ENCODE data around the gene CSMD2. TPM values are rescaled to one million over a fixed set of nuclear protein-coding genes. Genes with fewer than 3 reads are reported as not detected.

Gene CSMD2
- total and polyA plus RNA-seq, 2 of the 8 experiments (the other 6 are each of a cell fraction or from before 2014, with no cell fraction given) = 7.0 to 14.7 TPM

DNA sequence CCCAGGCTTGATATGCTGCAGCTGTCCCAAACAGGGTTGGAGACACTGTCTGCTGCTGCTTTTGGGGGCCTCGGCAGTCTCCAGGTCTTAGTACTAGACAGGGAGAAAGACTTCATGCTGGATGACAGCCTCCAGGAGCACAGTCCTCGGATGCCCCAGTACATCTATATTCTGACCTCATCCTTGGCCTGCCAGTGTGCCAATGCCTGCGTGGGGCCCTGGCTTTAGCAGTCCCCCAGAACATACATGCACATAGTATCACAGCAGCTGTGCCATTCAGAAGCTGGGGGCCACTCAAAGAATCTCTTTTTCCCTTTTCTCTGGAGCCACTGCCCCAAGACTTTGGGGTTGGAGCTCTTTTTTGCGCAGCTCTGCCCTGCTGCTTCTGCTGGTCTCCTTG lies 697.0 kb downstream of the CSMD2 start:
- no peak overlapping the region for H3K27ac ChIP-seq (ENCODE audit: low read depth, low read length)
- H2BK120ac ChIP-seq (replicated peaks; ENCODE audit: low read depth, low read length) = no peak overlapping the region
- H3K23ac ChIP-seq (ENCODE audit: insufficient read length) = no peak overlapping the region
- H3K14ac ChIP-seq (ENCODE audit: insufficient read length) = no peak overlapping the region
- 83% methylated on average over 4 of the region's 4 CpGs; no CpG with 5 or more reads in 1 of the 2 experiments for WGBS, 2 experiments (ENCODE audit: extremely low coverage in 1 of 2, insufficient coverage in 1 of 2, insufficient read length in 1 of 2, insufficient replicate concordance in 2 of 2, low coverage in 1 of 2, low lambda C conversion rate in 2 of 2, missing lambda C conversion rate in 1 of 2)
- CTCF ChIA-PET (ENCODE audit: partially characterized antibody) = interaction anchor here (0.6 to 7.6 kb wide), 10 partner anchors 10 to 314 kb away, joined by 3 to 76 read pairs (median 4); no protein-coding TSS in a partner anchor
- no peak overlapping the region for H2BK20ac ChIP-seq (ENCODE audit: low read length)
- H3K9ac ChIP-seq (replicated peaks in 1 of 4; ENCODE audit: extremely low read depth in 1 of 4, low read depth in 3 of 4, low read length in 3 of 4) = no peak overlapping the region
- H3K23me2 ChIP-seq (ENCODE audit: low read depth, low read length) = peaks cover 3% of the 10 kb centered on the region; the same call in 1 of the 2 replicates
- no peak overlapping the region for H2BK5ac ChIP-seq (ENCODE audit: low read depth, low read length)
- no peak overlapping the region for H3K18ac ChIP-seq (ENCODE audit: extremely low read depth, low read length)
- no peak overlapping the region for H4K5ac ChIP-seq (ENCODE audit: insufficient read length, low read depth, low read length)
- no peak overlapping the region for H4K8ac ChIP-seq (ENCODE audit: extremely low read depth, insufficient read depth, low read length)
- peaks cover 0 to 6% (median 2%) of the 10 kb centered on the region in 4 experiments; a peak in 3 of 7 replicates for H3K4me1 ChIP-seq (replicated peaks in 1 of 4; ENCODE audit: control insufficient read depth in 3 of 4, insufficient read depth in 4 of 4, low read length in 3 of 4)
- no peak overlapping the region for H3K4ac ChIP-seq (replicated peaks; ENCODE audit: insufficient read length, low read depth, low read length)
- no peaks in the 10 kb centered on the region for H3K79me2 ChIP-seq (ENCODE audit: control insufficient read depth in 1 of 2, insufficient read depth in 2 of 2, low read length in 2 of 2)
- no peak overlapping the region for H3K4me2 ChIP-seq (ENCODE audit: insufficient read depth in 1 of 2, low read depth in 2 of 2, low read length in 2 of 2)
- H3K9me3 ChIP-seq (ENCODE audit: insufficient read depth in 2 of 2, low read depth in 1 of 2, low read length in 1 of 2) = no peaks in the 10 kb centered on the region
- no peak overlapping the region for H2BK12ac ChIP-seq (ENCODE audit: low read depth, low read length)
- FAIRE-seq (no peak), DNase-seq (ENCODE audit: low read depth in 1 of 2, low spot score in 2 of 2) (no peak)
- POLR2A ChIA-PET (ENCODE audit: partially characterized antibody) = no interaction called here
- no peaks in the 10 kb centered on the region for H3K79me1 ChIP-seq (ENCODE audit: low read depth, low read length)
- H4K91ac ChIP-seq (replicated peaks; ENCODE audit: insufficient read length, low read length) = no peak overlapping the region
- TF ChIP-seq MAFK (IDR thresholded peaks at IDR 0.05; ENCODE audit: low read depth, low read length) = no peak
- H2AK5ac ChIP-seq (ENCODE audit: low read depth, low read length) = no peak overlapping the region
- H3K4me3 ChIP-seq (ENCODE audit: extremely low read depth in 1 of 4, insufficient read depth in 2 of 4, low read depth in 3 of 4, low read length in 4 of 4) = no peak overlapping the region
- no peaks in the 10 kb centered on the region for H4K20me1 ChIP-seq (replicated peaks in 1 of 2; ENCODE audit: control insufficient read depth in 1 of 2, insufficient read depth in 2 of 2, low read length in 2 of 2)
- no peaks in the 10 kb centered on the region for H3K36me3 ChIP-seq (ENCODE audit: control insufficient read depth in 2 of 4, insufficient read depth in 4 of 4, low read length in 3 of 4)
- no peak overlapping the region for H2AFZ ChIP-seq (ENCODE audit: low read length)
- H3K27me3 ChIP-seq (replicated peaks in 1 of 4; ENCODE audit: control insufficient read depth in 3 of 4, extremely low read depth in 1 of 4, insufficient read depth in 3 of 4, low read length in 3 of 4) = no peaks in the 10 kb centered on the region; a peak in 1 of 7 replicates
- no peak overlapping the region for H2BK15ac ChIP-seq (ENCODE audit: low read length)
- no peak overlapping the region for H3K56ac ChIP-seq (replicated peaks; ENCODE audit: insufficient read length, low read depth, low read length)
